Keratinocyte (primary cell): ENCODE data around the gene CRIM1. TPM values are rescaled to one million over a fixed set of nuclear protein-coding genes. Genes with fewer than 3 reads are reported as not detected.

Experiments used
- DNase-seq: peaks from one replicate; pipeline ENCODE4 v3.0.0-alpha.2; 2011; ENCODE audit warnings: low read depth, missing footprints, low spot score
- FAIRE-seq: peaks from 2 replicates; lab custom pipeline; 2011; peaks lifted over from hg19 to GRCh38; lab: Jason Lieb, UNC
- H2AFZ ChIP-seq: 2 replicates; pipeline ENCODE4 v1.6.0; 2012; ENCODE audit warnings: low read length, control low read depth, inconsistent platforms; ENCODE audit not compliant: control insufficient read depth
- H3K27ac ChIP-seq: 2 replicates; pipeline ENCODE4 v1.5.1; 2011; ENCODE audit warnings: low read length; ENCODE audit not compliant: control insufficient read depth, insufficient read depth
- H3K27me3 ChIP-seq: 3 replicates; pipeline ENCODE4 v1.6.0; 2011; ENCODE audit warnings: low read length; ENCODE audit not compliant: control insufficient read depth, insufficient read depth; ENCODE audit errors: extremely low read depth
- H3K36me3 ChIP-seq, 2 experiments: 2 replicates in 1 of 2; 3 replicates in 1 of 2; pipeline ENCODE4 v1.5.1; 2011; ENCODE audit warnings: low read length in 2 of 2, mild to moderate bottlenecking in 1 of 2; ENCODE audit not compliant: control insufficient read depth in 2 of 2, insufficient read depth in 2 of 2; ENCODE audit errors: extremely low read depth in 1 of 2
- H3K4me1 ChIP-seq: 3 replicates; pipeline ENCODE4 v1.5.1; 2011; ENCODE audit warnings: low read length; ENCODE audit not compliant: control insufficient read depth, insufficient read depth; ENCODE audit errors: extremely low read depth
- H3K4me2 ChIP-seq: 3 replicates; pipeline ENCODE4 v1.6.0; 2011; ENCODE audit warnings: low read depth, low read length; ENCODE audit not compliant: control insufficient read depth, insufficient read depth; ENCODE audit errors: extremely low read depth
- H3K4me3 ChIP-seq, 3 experiments: fragments of 200-600 bp in 1 of 3; sonication (generic) in 1 of 3; 2 replicates in 2 of 3; 3 replicates in 1 of 3; pipeline ENCODE4 v1.5.1; 2011 to 2016; ENCODE audit warnings: low read length in 3 of 3, mild to moderate bottlenecking in 3 of 3, control low read depth in 2 of 3, inconsistent platforms in 1 of 3, low read depth in 1 of 3, mixed read lengths in 1 of 3, mixed run types in 1 of 3, moderate library complexity in 1 of 3; ENCODE audit not compliant: control insufficient read depth in 2 of 3, insufficient read depth in 2 of 3; ENCODE audit errors: extremely low read depth in 1 of 3
- H3K79me2 ChIP-seq: 2 replicates; pipeline ENCODE4 v1.6.0; 2012; ENCODE audit warnings: low read length; ENCODE audit not compliant: control insufficient read depth, insufficient read depth
- H3K9ac ChIP-seq: 3 replicates; pipeline ENCODE4 v1.6.0; 2011; ENCODE audit warnings: low read length; ENCODE audit not compliant: control insufficient read depth, insufficient read depth; ENCODE audit errors: extremely low read depth
- H3K9me1 ChIP-seq: 3 replicates; pipeline ENCODE4 v1.6.0; 2011; ENCODE audit warnings: low read length; ENCODE audit not compliant: control insufficient read depth, insufficient read depth; ENCODE audit errors: extremely low read depth
- H3K9me3 ChIP-seq: 2 replicates; pipeline ENCODE4 v1.5.1; 2012; ENCODE audit warnings: low read depth, low read length; ENCODE audit not compliant: control insufficient read depth
- H4K20me1 ChIP-seq: 3 replicates; pipeline ENCODE4 v1.6.0; 2011; ENCODE audit warnings: low read length; ENCODE audit not compliant: control insufficient read depth, insufficient read depth; ENCODE audit errors: extremely low read depth
- CTCF ChIP-seq, 3 experiments: IDR thresholded peaks in 1 of 3; conservative IDR thresholded peaks in 1 of 3; optimal IDR thresholded peaks in 1 of 3; 2 replicates in 2 of 3; 3 replicates in 1 of 3; pipeline versions ENCODE3 to v1.5.1; 2011; ENCODE audit warnings: low read length in 3 of 3, mild to moderate bottlenecking in 3 of 3, moderate library complexity in 2 of 3, control low read depth in 1 of 3, inconsistent platforms in 1 of 3; ENCODE audit not compliant: insufficient read depth in 2 of 3; ENCODE audit errors: extremely low read depth in 1 of 3
- EZH2 ChIP-seq: IDR thresholded peaks from one replicate; pipeline ENCODE4 v1.6.1; 2012; ENCODE audit warnings: inconsistent platforms, mild to moderate bottlenecking, low read length, moderate library complexity
- dilution Hi-C: fragments of 300-500 bp; cut with MboI; formaldehyde crosslinking; loops from one replicate; pipeline ENCODE4 v1.7.0; 2020; ENCODE audit warnings: low sequenced_read_pairs; ENCODE audit not compliant: extremely low pct_ligation_motif_present
- polyA plus RNA-seq, 5 experiments: library from polyadenylated mRNA; depleted of rRNA in 3 of 5; stranded (reverse) in 3 of 5; stranded (forward) in 1 of 5; unstranded in 1 of 5; fragments of >200 nt; gene quantifications; 1 replicate in 1 of 5; 2 replicates in 3 of 5; 3 replicates in 1 of 5; pipeline versions ENCODE4 v1.2.1 to v1.2.3, GENCODE V29; 2011 to 2012; ENCODE audit warnings: missing spikeins in 2 of 5, low read depth in 1 of 5, low replicate concordance in 1 of 5

The CRIM1 gene
- polyA plus RNA-seq, 1 donor (not counting 4 experiments of a cell fraction or from before 2014, with no cell fraction given), result 98.3 TPM

GRCh38 chr2:36357847-36358659 is 2.5 kb downstream of the CRIM1 start:
- Histone ChIP-seq H2AFZ (no peak overlapping the region), H3K9me3 (no peaks in the 10 kb centered on the region), H3K9ac (peak overlapping the region; percentile 89), H3K4me3 (peak overlapping the region; percentile 83 to 94 (median 92)), H3K4me1 (peaks cover 52% of the 10 kb centered on the region), H3K9me1 (no peaks in the 10 kb centered on the region), H3K27me3 (no peaks in the 10 kb centered on the region), H3K79me2 (peaks cover 86% of the 10 kb centered on the region), H3K27ac (peak overlapping the region; percentile 86), H3K36me3 (no peaks in the 10 kb centered on the region), H4K20me1 (no peaks in the 10 kb centered on the region), H3K4me2 (peak overlapping the region; percentile 88)
- DNase-seq (no peak), FAIRE-seq (peak; percentile 57)
- TF ChIP-seq EZH2 (no peak), CTCF (optimal IDR thresholded peaks at IDR 0.05 in 1 of 3, IDR thresholded peaks at IDR 0.05 in 1 of 3, conservative IDR thresholded peaks at IDR 0.05 in 1 of 3; ENCODE audit: extremely low read depth in 1 of 3, insufficient read depth in 2 of 3, low read length in 3 of 3) (peak; percentile 52 to 59 (median 57))
- dilution Hi-C loops, result no loop called here

- Histone ChIP-seq H3K4me3 (peak overlapping the region; percentile 83 to 94 (median 92)), H2AFZ (no peak overlapping the region), H3K36me3 (no peaks in the 10 kb centered on the region), H3K9me3 (no peaks in the 10 kb centered on the region), H3K4me1 (peaks cover 55% of the 10 kb centered on the region), H3K9ac (peak overlapping the region; percentile 89), H3K9me1 (no peaks in the 10 kb centered on the region), H4K20me1 (no peaks in the 10 kb centered on the region), H3K4me2 (peak overlapping the region; percentile 88), H3K27ac (peak overlapping the region; percentile 86), H3K79me2 (peaks cover 94% of the 10 kb centered on the region), H3K27me3 (no peaks in the 10 kb centered on the region)
- DNase-seq, result no peak
- FAIRE-seq, result no peak
- no peak for TF ChIP-seq EZH2
- peak in 1 of 3 experiments; percentile 37 for TF ChIP-seq CTCF (optimal IDR thresholded peaks at IDR 0.05 in 1 of 3, IDR thresholded peaks at IDR 0.05 in 1 of 3, conservative IDR thresholded peaks at IDR 0.05 in 1 of 3; ENCODE audit: extremely low read depth in 1 of 3, insufficient read depth in 2 of 3, low read length in 3 of 3)
- dilution Hi-C loops, result no loop called here
Measured at GRCh38 chr2:36359067-36359466, 3.5 kb downstream of the CRIM1 start.
